OCI-LY1 (cell line): ENCODE measurements around the gene FLNC.

ENCODE experiments used
- H2AFZ ChIP-seq: fragments of 200-600 bp; sonication (generic), shearing (Covaris generic); 2 replicates; pipeline ENCODE4 v1.6.0; 2014; ENCODE audit warnings: antibody characterized with exemption, mild to moderate bottlenecking, low read length
- H3F3A ChIP-seq: fragments of 200-600 bp; sonication (generic), shearing (Covaris generic); 2 replicates; pipeline ENCODE4 v1.6.0; 2014; ENCODE audit warnings: mild to moderate bottlenecking, antibody characterized with exemption, low read length, moderate library complexity; ENCODE audit not compliant: insufficient read depth
- H3K27ac ChIP-seq: fragments of 200-600 bp; sonication (generic); 2 replicates; pipeline ENCODE4 v1.5.1; 2014; ENCODE audit warnings: low read length, mixed run types, mild to moderate bottlenecking, low read depth; ENCODE audit not compliant: poor library complexity, severe bottlenecking
- H3K27me3 ChIP-seq: fragments of 200-600 bp; sonication (generic); 2 replicates; pipeline ENCODE4 v1.6.0; 2014; ENCODE audit warnings: antibody characterized with exemption, mild to moderate bottlenecking, low read length, moderate library complexity; ENCODE audit not compliant: insufficient read depth
- H3K36me3 ChIP-seq: fragments of 200-600 bp; sonication (generic); 2 replicates; pipeline ENCODE4 v1.6.1; 2014; ENCODE audit warnings: mild to moderate bottlenecking, antibody characterized with exemption, low read length, moderate library complexity, mixed read lengths; ENCODE audit not compliant: insufficient read depth
- H3K4me1 ChIP-seq: fragments of 200-600 bp; sonication (generic); 2 replicates; pipeline ENCODE4 v1.5.1; 2014; ENCODE audit warnings: mild to moderate bottlenecking, low read length, moderate library complexity; ENCODE audit not compliant: insufficient read depth, severe bottlenecking
- H3K4me2 ChIP-seq: fragments of 200-600 bp; sonication (generic), shearing (Covaris generic); 2 replicates; pipeline ENCODE4 v1.6.1; 2014; ENCODE audit warnings: low read length
- H3K4me3 ChIP-seq: fragments of 200-600 bp; sonication (generic); 2 replicates; pipeline ENCODE4 v1.5.1; 2014; ENCODE audit warnings: low read length, low read depth, mild to moderate bottlenecking, mixed read lengths; ENCODE audit not compliant: poor library complexity, severe bottlenecking
- H3K79me2 ChIP-seq: fragments of 200-600 bp; shearing (Covaris generic); 2 replicates; pipeline ENCODE4 v1.6.1; 2016; ENCODE audit warnings: mixed run types, low read length, mixed read lengths; ENCODE audit not compliant: insufficient read depth
- H3K9ac ChIP-seq: fragments of 200-600 bp; sonication (generic), shearing (Covaris generic); 2 replicates; pipeline ENCODE4 v1.6.1; 2014; ENCODE audit warnings: mild to moderate bottlenecking, low read length, mixed read lengths
- H3K9me2 ChIP-seq: fragments of 200-600 bp; sonication (generic), shearing (Covaris generic); 2 replicates; pipeline ENCODE4 v1.6.1; 2014; ENCODE audit warnings: low read depth, mild to moderate bottlenecking, low read length, mixed read lengths
- H3K9me3 ChIP-seq: fragments of 200-600 bp; shearing (Covaris generic); 2 replicates; pipeline ENCODE4 v1.6.1; 2014; ENCODE audit warnings: low read length, mixed read lengths
- H4K20me1 ChIP-seq: fragments of 200-600 bp; sonication (generic), shearing (Covaris generic); 2 replicates; pipeline ENCODE4 v1.6.0; 2016; ENCODE audit warnings: mild to moderate bottlenecking, low read length; ENCODE audit not compliant: insufficient read depth
- CTCF ChIP-seq: fragments of 200-600 bp; sonication (generic), shearing (Covaris generic); IDR thresholded peaks from 2 replicates; pipeline ENCODE4 v1.5.1; 2017; ENCODE audit warnings: mild to moderate bottlenecking, antibody characterized with exemption, low read length, moderate library complexity, mixed read lengths
- EZH2 ChIP-seq: fragments of 200-600 bp; sonication (generic), shearing (Covaris generic); IDR thresholded peaks from 2 replicates; pipeline ENCODE4 v1.8.0; 2017; ENCODE audit warnings: borderline replicate concordance, mixed run types, mild to moderate bottlenecking, antibody characterized with exemption, low read length, moderate library complexity, mixed read lengths

FLNC gene

GRCh38 chr7:128880791-128881457 is 50.7 kb downstream of the FLNC start:
- H3F3A ChIP-seq: no peaks in the 10 kb centered on the region
- no peaks in the 10 kb centered on the region for H3K9me3 ChIP-seq
- no peak overlapping the region for H3K4me2 ChIP-seq
- H3K9me2 ChIP-seq: no peaks in the 10 kb centered on the region
- no peak overlapping the region for H3K4me3 ChIP-seq
- TF ChIP-seq EZH2: no peak
- TF ChIP-seq CTCF: no peak
- H3K36me3 ChIP-seq: no peaks in the 10 kb centered on the region
- no peak overlapping the region for H3K9ac ChIP-seq
- peaks cover 9% of the 10 kb centered on the region for H3K4me1 ChIP-seq
- H2AFZ ChIP-seq: no peak overlapping the region
- H3K27ac ChIP-seq: no peak overlapping the region
- peaks cover under 1% of the 10 kb centered on the region; the same call in 1 of the 2 replicates for H3K27me3 ChIP-seq
- H3K79me2 ChIP-seq: no peaks in the 10 kb centered on the region
- no peaks in the 10 kb centered on the region for H4K20me1 ChIP-seq

DNA sequence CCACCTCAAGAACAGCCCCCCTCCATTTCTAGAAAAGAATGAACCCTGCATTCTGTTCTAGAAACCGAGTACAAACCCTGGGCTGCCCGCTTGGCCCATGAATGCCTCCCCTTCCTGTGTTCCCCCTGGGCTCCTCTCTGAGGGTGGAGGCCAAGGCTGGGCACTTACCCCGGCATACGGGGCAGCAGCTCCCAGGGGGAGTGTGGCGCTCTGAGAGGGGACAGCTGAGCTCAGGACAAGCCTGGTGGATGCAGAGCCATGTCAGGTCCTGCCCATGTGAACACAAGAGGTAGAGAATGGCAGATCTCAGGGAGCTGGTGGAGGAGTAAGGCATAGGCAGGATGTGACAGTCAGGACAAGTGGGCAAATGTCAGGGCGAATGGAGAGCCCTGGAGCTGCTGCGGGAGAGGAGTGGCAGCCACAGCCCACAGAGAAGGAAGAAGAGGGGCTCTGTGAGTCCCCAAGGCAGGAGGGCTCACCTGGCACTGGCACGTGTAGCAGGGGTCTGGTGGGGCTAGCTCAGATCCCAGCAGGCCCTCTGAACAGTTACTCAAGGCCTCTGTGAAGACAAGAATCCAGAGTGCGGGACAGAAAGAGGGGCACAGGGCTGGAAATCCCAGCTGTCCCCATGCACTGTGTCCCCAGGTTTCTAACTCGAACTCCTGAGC is 51.4 kb downstream of the FLNC start:
- H3K4me3 ChIP-seq: no peak overlapping the region
- H2AFZ ChIP-seq: no peak overlapping the region
- no peak overlapping the region for H3K4me2 ChIP-seq
- no peak overlapping the region for H3K27ac ChIP-seq
- H4K20me1 ChIP-seq: no peaks in the 10 kb centered on the region
- H3K4me1 ChIP-seq: peaks cover 9% of the 10 kb centered on the region
- no peaks in the 10 kb centered on the region for H3K9me3 ChIP-seq
- no peak for TF ChIP-seq CTCF
- TF ChIP-seq EZH2: no peak
- no peak overlapping the region for H3K9ac ChIP-seq
- no peaks in the 10 kb centered on the region for H3F3A ChIP-seq
- no peaks in the 10 kb centered on the region for H3K36me3 ChIP-seq
- no peaks in the 10 kb centered on the region for H3K79me2 ChIP-seq
- H3K27me3 ChIP-seq: no peaks in the 10 kb centered on the region; the same call in 1 of the 2 replicates
- no peaks in the 10 kb centered on the region for H3K9me2 ChIP-seq

DNA sequence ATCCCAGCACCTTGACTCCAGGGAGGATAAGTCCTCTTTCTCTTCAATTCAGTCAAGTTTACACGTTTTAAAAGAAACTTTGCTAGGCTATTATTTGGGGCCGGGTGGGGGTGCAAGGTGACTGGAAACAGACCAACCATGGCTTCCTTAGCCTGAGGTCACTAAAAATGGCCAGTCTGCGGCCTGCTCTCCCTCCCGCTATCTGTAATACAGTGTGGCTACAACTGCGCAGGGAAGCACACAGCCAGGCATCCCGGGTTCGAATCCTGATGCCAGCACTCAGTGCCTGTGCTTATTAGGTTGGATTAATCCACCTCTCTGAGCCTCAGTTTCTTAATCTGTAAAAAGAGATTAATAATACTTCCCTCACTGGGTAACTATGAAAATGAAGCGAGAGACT is 51.9 kb downstream of the FLNC start:
- Histone ChIP-seq H3K9ac (no peak overlapping the region), H3K79me2 (no peaks in the 10 kb centered on the region), H3K9me2 (no peaks in the 10 kb centered on the region), H3K4me1 (peaks cover 9% of the 10 kb centered on the region), H3K36me3 (no peaks in the 10 kb centered on the region), H4K20me1 (no peaks in the 10 kb centered on the region), H3K4me3 (no peak overlapping the region), H2AFZ (no peak overlapping the region), H3K4me2 (no peak overlapping the region), H3K27me3 (no peaks in the 10 kb centered on the region), H3K9me3 (no peaks in the 10 kb centered on the region), H3K27ac (no peak overlapping the region), H3F3A (no peaks in the 10 kb centered on the region)
- TF ChIP-seq CTCF: no peak
- TF ChIP-seq EZH2: no peak
